Measurements from ENCODE around the gene PLCB1. TPM values are rescaled to one million over a fixed set of nuclear protein-coding genes. Genes with fewer than 3 reads are reported as not detected.

PLCB1 gene
- total and polyA plus RNA-seq, 10 of the 15 experiments (the other 5 are each of a cell fraction or from before 2014, with no cell fraction given), result 0.05 to 5.3 (median 0.17) TPM; not detected in 1

- WGBS (ENCODE audit: insufficient coverage, insufficient replicate concordance, low lambda C conversion rate, missing lambda C conversion rate), result under 1% methylated on average over 8 of the region's 8 CpGs
- peak; percentile 30 for DNase-seq (ENCODE audit: low read depth, low spot score)
- Histone ChIP-seq H2AFZ (ENCODE audit: control insufficient read depth, low read depth, low read length) (no peak overlapping the region), H3K9me3 (replicated peaks; ENCODE audit: control insufficient read depth, insufficient read depth, low read length) (no peaks in the 10 kb centered on the region), H3K79me2 (ENCODE audit: control insufficient read depth, insufficient read depth, low read length) (no peaks in the 10 kb centered on the region), H3K27ac (ENCODE audit: control insufficient read depth, insufficient read depth) (no peak overlapping the region), H3K4me2 (ENCODE audit: control insufficient read depth, insufficient read depth) (no peak overlapping the region), H3K4me1 (ENCODE audit: control insufficient read depth, insufficient read depth, low read length) (no peaks in the 10 kb centered on the region), H3K4me3 (no peak overlapping the region), H4K20me1 (ENCODE audit: control insufficient read depth, insufficient read depth) (no peaks in the 10 kb centered on the region), H3K36me3 (ENCODE audit: control insufficient read depth in 2 of 2, insufficient read depth in 2 of 2, low read length in 1 of 2) (no peaks in the 10 kb centered on the region), H3K27me3 (replicated peaks in 1 of 2; ENCODE audit: control insufficient read depth in 2 of 2, insufficient read depth in 2 of 2, low read length in 1 of 2) (peaks cover 1 to 2% of the 10 kb centered on the region in 2 experiments; a peak in 2 of 4 replicates), H3K9ac (ENCODE audit: control insufficient read depth, insufficient read depth, low read length) (no peak overlapping the region)
- CTCF ChIA-PET, result interaction anchor here (0.6 to 7.5 kb wide), 89 partner anchors 9 to 1436 kb away, joined by 3 to 193 read pairs (median 4); partner anchors contain the start of gene PLCB1
- peak; percentile 93 for FAIRE-seq
- TF ChIP-seq EP300 (IDR thresholded peaks at IDR 0.05; ENCODE audit: borderline replicate concordance in 1 of 2, control insufficient read depth in 1 of 2, low read depth in 2 of 2, low read length in 2 of 2) (no peak), CTCF (IDR thresholded peaks at IDR 0.05 in 2 of 3, conservative IDR thresholded peaks at IDR 0.05 in 1 of 3; ENCODE audit: control insufficient read depth in 2 of 3, extremely low read depth in 1 of 3, insufficient read depth in 1 of 3, low read depth in 3 of 3, low read length in 3 of 3) (peak; percentile 68 to 80 (median 68); a peak in 5 of 6 replicates), RAD21 (IDR thresholded peaks at IDR 0.05; ENCODE audit: insufficient read depth, low read depth, low read length) (peak; percentile 92), SMC3 (IDR thresholded peaks at IDR 0.05; ENCODE audit: borderline replicate concordance, low read length) (peak; percentile 75; the same call in 1 of the 2 replicates), YY1 (IDR thresholded peaks at IDR 0.05; ENCODE audit: low read depth, low read length) (0 out of 2 replicates have a peak, but pooled peaks have one; percentile 47), ATF3 (IDR thresholded peaks at IDR 0.05; ENCODE audit: borderline replicate concordance, extremely low read depth, low read depth, low read length) (no peak)
- RAD21 ChIA-PET (ENCODE audit: unreplicated experiment), result interaction anchor here (0.6 to 4.2 kb wide), 28 partner anchors 12 to 1421 kb away, joined by 3 to 72 read pairs (median 3); partner anchors contain the start of gene PLCB1
- POLR2A ChIA-PET, result no interaction called here
- peak; percentile 93 for ATAC-seq
- no TSS peak for BruUV-seq (replicated peaks)
- in situ Hi-C loops (cut with MboI), result loop anchor here (5.0 kb wide), 2 partner anchors 585 to 680 kb away; no protein-coding TSS in a partner anchor
- SMC1A ChIA-PET (ENCODE audit: uncharacterized antibody, unreplicated experiment), result interaction anchor here (0.6 to 5.0 kb wide), 43 partner anchors 9 to 789 kb away, joined by 3 to 86 read pairs (median 4); partner anchors contain the start of genes HAO1 and PLCB1
- intact Hi-C loops (cut with micrococcal nuclease; ENCODE audit: unreplicated experiment), result loop anchor here (1.0 to 5.0 kb wide), 7 partner anchors 185 to 1894 kb away; no protein-coding TSS in a partner anchor
Measured at GRCh38 chr20:8722277-8722928, 590.3 kb downstream of the PLCB1 start.
